Measurements from ENCODE around the gene NR3C1.
"Not testable (repeated sequence)": the region's sequence is repeated elsewhere in the genome, so short reads cannot be mapped to it uniquely, and the experiment has no call there.

NR3C1 gene

DNA sequence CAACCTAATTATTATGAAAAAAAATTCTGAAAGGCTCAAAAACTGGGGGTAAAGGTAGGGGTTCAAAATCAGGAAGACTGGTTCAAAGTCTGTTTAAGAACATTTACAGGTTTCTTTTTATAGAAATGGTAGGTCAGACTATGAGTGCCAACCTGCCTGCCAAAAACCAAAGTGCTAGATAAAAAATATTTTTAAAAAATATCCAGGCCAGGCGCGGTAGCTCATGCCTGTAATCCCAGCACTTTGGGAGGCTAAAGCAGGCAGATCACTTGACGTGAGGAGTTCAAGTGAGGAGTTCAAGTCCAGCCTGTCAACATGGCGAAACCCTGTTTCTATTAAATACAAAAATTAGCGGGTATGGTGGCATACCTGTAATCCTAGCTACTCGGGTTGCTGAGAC is 67.0 kb downstream of the NR3C1 start:
- no peak for DNase-seq (ENCODE audit: low read depth)

DNA sequence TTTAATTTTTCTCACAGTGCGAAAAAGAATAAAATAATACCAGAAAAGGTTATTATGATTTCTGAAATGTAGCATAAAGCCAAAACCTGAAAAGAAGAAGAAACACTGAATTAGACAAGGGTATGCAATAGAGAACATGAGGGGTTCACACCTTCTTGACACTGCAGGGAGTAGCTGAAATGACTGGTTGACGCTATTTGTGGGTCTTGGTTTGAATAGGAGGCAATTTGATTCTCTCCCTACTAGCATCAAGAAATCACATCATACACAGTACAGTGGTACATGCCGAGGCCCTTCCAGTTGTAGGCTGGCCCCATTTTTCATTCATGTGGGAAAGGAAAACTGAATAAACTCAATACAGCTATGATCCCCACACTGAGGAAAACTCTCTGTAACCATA is 68.6 kb downstream of the NR3C1 start:
- no peak for DNase-seq (ENCODE audit: low read depth)

DNA sequence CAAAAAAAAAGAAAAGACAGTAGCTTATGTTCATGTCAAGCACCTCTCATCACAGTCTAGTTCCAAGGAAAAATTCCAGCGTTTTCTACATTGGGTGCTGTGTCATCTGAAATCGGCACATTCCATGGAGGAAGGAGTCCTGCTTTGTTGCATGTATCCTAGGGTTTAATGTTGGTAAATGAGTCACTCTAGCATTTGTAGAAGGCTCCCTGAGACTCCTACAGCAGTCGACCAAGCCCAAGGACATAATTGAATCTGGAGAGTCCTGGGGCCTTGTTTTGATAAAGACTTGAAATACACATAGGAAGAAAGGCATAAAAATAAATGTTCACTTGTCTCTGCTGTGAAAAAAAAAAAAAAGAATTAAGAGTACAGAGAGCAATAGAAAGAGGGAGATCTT is 69.1 kb downstream of the NR3C1 start:
- DNase-seq (ENCODE audit: low read depth) = not testable (repeated sequence)

DNA sequence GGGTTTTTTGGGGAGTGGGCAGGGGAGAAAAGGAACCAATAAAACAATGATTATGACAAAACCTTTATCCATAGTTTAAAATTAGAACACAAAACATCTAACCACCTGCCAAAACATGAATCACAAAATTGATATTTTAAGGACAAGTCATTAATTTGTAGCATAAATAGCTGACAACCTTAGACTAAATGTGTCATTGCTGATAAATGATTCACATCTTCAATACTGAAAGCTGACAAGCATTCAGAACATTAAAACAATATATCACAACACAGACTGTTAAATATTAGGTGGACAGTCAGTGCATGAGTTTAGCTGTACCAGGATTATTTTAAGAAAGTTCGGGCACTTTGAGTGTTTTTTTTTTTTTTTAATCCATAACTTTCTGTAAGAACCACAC is 71.5 kb downstream of the NR3C1 start:
- no peak for DNase-seq (ENCODE audit: low read depth)

DNA sequence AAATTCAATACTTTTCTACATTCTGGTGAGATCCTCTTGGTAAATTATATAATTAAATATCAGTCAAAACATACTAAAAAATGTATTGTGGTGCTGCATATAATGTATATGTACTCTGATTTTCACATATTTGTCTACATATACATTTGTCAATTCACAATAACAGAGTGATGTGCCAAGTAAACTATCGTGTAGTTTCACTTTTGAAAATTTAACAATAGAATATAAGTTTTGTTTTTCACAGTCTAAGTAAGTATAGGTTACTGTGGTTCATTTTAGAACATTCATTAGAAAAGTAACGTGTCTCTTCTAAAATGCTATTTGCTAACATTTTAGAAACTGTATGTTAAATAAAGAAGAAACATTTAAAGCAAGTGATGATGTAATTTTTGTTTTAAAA is 73.6 kb downstream of the NR3C1 start:
- no peak for DNase-seq (ENCODE audit: low read depth)

DNA sequence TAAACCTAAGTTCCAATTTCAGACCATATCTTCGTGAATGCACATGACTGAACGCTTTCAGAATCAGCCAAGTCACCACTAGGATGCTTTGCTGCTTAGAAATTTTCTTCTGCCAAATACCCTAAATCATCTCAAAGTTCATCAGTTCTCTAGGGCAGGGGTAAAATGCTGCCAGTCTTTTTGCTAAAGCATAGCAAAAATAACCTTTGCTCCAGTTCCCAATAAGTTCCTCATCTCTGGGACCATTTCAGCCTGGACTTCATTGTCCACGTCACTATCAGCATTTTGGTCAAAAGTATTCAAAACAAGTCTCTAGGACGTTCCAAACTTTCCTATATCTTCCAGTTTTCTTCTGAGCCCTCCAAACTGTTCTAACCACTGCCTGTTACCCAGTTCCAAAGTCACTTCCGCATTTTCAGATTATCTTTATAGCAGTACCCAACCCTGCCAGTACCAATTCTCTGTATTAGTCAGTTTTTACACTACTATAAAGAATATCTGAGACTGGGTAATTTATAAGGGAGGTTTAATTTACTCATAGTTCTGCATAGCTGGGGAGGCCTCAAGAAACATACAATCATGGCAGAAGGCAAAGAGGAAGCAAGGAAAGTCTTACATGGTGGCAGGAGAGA is 74.8 kb downstream of the NR3C1 start:
- DNase-seq (ENCODE audit: low read depth) = no peak

DNA sequence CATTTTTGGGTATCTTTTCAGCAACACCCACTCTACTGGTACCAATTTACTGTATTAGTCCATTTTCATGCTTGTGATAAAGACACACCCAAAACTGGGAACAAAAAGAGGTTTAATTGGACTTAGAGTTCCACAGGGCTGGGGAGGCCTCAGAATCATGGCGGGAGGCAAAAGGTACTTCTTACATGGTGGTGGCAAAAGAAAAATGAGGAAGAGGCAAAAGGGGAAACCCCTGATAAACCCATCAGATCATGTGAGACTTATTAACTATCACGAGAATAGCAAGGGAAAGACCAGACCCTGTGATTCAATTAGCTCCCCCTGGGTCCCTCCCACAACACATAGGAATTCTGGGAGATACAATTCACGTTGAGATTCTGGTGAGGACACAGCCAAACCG is 78.4 kb downstream of the NR3C1 start:
- DNase-seq (ENCODE audit: low read depth) = not testable (repeated sequence)

DNA sequence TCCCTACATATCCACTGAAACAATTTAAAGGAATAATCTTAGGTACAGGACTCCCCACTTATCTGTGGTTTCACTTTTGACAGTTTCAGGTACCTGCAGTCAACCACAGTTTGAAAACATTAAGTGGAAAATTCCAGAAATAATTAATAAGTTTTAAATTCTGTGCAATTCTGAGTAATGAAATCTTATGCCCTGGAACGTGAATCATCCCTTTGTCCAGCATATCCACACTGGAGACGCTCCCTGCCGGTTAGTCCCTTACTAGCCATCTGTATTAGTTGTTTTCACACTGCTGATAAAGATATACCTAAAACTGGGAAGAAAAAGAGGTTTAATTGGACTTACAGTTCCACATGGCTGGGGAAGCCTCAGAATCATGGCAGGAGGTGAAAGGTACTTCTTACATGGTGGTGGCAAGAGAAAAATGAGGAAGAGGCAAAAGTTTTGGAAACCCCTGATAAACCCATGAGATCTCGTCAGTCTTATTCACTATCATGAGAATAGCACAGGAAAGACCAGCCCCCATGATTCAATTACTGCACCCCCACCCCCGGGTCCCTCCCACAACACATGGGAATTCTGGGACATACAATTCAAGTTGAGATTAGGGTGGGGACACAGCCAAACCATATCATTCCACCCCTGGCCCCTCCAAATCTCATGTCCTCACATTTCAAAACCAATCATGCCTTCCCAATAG is 80.4 kb downstream of the NR3C1 start:
- DNase-seq (ENCODE audit: low read depth) = not testable (repeated sequence)

DNA sequence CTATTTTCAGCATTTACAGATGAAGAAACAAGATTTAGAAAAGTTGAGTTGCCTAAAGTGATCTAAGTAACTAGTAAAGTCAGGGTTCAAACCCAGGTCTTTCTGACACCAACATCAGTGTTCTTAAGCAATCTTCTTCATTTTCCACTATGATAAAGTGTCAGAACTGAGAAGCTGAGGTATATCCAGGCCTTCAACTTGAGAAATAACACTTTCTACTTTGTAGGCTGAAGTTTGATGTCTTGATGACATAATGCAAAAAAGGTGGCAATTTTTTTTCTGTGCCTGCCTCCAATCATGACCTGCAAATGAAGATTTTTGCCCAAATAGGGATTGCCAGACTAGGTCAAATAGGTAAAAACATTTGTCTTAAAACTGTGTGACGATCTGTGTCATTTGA is 81.3 kb downstream of the NR3C1 start:
- DNase-seq (ENCODE audit: low read depth) = no peak

DNA sequence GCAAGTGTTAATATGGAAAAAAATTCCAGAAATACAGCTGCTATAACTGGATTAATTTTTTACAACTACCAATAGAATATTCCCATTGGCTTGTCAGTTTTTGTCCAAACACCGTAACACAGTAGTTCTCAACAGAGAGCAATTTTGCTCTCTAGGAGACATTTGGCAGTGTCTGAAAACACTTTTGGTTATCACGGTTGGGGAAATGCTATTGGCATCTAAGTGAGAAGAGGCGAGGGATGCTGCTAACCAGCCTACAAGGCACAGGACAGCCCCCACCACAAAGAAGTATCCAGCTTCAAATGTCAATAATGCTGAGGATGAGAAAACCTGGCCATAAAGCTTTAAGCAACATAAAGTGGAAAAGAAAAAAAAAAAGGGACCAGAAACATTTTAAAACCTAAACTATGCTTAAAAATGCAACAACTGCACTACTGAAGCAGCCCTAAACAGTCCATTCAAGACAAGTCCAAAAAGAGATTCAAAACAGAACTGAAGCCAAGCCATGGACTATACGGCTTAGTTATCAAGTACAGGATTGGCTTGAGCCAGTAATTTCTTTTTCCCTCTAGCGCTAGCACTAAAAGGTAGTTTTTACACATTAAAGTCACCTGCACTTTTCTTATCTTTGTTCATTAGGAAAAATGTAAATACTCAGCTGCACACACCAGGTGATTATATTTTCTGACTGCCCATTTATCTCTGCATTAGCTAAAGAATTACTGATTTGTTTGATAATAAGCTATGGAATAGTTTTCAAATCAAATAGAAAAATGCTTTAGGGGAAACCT is 83.9 kb downstream of the NR3C1 start:
- no peak for DNase-seq (ENCODE audit: low read depth)

DNA sequence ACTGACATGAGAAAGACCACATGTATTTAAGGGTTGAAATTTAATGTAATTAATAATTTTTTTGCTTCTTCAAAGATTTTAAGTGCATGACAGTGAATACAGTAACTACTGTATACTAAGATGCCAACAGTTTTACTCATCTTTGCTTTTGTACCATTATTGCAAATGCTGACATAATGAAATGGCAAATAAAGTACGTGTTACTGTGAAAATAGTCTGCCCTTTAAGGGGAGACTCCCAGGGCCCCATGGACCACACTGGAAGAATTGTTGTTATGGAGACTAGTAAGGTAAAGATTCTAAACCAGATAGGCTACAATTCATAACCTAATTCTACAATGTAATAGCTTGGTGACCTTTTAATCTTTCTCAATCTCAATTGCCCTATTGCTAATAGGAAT is 84.7 kb downstream of the NR3C1 start:
- DNase-seq (ENCODE audit: low read depth) = no peak

DNA sequence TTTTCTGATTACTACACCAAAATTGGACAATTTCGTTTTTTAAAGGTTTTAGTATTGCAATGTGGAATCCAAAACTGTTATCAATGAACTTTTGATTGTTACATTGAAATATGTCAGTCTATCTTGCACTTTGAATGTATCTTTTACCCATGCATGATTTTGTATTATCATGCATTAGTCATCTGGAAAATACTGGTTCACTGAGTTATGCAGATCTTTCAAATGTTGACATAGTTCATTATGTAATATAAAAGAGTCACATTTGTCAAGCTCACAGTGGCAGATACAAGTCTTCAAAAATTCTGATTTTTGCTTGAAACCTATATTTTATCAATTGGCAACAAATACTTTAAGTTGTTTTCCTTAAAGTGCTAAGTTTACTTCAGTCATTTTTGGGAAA is 85.2 kb downstream of the NR3C1 start:
- no peak for DNase-seq (ENCODE audit: low read depth)

DNA sequence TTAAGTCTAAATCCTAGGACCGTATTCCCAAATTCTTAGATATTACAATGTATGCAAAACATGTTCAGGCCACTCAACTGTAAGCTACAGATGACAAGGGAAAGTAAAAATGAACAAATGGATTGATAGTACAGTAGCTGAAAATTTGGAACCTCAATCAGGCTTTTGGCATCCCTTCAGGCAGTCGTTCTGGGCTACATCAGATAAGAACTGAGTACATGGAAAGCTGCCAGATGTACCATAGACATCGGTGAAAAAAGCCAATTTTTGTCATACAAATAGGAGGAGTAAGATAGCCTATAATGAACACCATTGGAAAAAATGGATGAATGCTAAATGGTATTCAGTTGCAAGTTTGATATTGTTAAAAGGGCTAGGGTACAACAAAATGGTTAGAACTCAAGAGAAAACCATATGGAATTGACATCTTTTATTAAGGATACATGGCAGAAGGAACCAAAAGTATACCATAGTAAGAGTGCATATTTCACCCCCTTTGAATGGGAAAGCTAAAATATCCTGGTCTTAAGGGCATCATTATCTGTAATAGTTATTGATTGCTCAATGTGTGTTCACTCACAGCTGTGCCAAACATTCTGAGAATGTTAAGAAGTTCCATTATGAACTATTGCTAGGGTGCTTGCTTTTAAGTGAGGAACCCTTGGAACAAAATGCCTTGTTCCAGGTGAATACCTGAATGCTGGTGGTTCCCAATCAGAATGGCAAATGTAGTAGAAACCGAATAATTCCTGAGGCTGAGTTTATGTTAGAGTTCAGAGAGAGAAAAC is 86.4 kb downstream of the NR3C1 start:
- DNase-seq (ENCODE audit: low read depth) = no peak

DNA sequence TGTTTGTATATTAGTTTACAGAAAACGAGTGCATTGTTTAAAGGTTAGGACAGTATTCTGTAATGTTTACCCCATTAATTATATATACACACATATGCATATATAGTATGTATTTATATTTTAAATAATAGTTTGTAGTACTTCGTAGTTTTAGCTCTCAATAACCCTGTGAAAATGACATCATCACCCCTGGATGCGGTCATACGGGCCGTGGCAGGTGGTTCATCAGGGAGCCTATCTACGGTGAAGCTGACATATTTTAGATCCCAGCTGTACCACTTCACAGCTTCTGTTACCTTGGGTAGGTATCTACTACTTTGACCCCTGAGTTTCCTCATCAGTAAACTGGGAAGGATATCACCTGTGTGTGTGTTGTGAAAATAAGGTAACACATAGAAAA is 87.1 kb downstream of the NR3C1 start:
- no peak for DNase-seq (ENCODE audit: low read depth)

DNA sequence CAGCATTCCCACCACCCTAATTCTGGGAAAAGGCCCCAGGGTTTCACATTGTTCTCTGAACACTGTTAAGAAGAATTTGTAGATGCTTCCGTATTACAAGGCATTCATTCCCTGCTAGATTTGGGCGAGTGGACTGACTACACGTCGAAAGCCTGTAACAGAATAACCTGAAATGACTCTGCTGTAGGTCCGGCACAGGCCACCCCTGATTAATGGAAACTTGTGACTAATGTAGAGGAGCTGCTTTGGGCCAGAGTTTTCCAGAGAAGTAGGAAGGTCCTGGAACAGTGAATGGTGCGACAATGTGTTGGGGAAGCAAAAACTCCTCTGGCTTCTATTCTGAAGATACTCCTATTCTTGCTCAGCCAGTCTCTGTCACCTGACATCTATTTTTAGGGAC is 87.6 kb downstream of the NR3C1 start:
- DNase-seq (ENCODE audit: low read depth) = no peak

DNA sequence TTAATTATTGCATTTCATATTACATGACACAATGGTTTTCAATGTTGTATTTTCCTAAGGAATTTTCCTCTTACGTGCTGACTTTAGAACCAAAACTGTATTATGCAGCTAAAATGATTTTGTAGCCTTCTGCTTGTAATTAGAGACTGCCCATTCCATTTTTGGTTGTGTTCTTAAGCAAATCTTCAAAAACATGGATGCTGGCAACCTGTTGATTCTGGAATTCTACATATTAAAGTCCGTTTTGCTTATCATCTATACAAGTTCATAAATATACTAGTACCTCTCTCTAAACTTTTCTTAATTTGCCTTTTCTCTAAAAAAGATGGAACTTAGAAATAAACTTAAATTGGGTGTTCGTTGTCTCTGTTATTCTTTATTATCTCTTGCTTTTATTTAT is 88.3 kb downstream of the NR3C1 start:
- no peak for DNase-seq (ENCODE audit: low read depth)

DNA sequence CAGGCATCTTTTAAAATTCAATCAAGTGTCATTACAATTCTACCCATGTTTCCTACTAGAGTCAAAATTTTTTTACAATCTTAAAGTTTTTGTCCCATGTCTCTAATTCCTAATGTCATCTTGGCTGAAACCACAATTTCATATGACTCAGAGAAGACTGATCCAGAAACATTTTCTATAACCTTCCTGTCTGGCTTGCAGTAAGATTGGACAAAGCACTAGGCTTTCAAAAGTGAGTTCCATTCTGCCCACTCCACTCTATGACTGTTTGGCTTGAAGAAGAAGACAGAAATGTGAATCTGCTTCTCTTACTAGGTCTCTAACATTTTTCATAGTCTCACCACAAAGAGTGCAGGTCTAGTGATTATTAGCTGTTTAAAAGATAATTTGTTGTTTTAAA is 88.8 kb downstream of the NR3C1 start:
- peak; percentile 44 for DNase-seq (ENCODE audit: low read depth)

DNA sequence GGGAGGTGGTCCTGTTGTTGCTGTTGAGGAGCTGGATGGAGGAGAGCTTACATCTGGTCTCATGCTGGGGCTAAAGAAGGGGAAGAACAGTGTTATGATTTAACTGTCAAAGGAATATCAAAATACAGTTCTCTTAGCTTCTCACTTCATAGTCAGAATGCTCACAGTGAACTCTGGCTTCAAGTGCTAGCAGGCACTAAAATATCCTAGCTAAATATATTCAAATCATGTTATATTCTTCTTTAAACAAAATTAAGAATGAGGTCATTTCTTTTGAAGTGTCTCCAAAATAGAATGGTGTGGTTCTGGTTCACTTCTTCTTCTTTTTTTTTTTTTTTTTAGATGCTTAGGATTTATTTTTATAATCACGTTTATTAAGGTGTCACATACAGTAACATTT is 89.4 kb downstream of the NR3C1 start:
- DNase-seq (ENCODE audit: low read depth) = no peak

DNA sequence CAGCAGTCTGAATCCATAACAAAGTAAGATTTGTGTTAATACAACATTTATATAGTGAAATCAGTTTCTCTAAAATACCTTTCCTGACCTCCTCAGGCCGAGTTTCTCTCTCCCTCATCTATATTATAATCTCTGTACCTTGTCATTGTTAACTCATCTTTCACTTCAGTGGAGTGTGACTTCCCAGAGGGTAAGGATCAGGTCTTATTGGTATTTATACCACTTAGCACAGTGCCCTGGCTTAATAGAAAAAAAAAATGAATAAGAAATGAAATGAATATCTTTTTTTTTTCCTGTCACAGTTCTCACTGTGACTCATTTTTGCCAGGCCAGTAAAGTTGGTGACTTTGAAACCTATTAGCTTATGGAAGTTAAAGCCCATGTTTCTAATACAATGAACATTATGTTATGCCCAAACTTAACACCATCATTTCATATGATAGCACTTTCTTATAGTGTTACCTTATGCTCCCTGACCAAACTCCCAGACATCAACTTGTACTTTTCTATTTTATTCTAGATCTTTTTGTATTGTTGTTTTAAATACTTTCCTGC is 90.1 kb downstream of the NR3C1 start:
- no peak for DNase-seq (ENCODE audit: low read depth)

DNA sequence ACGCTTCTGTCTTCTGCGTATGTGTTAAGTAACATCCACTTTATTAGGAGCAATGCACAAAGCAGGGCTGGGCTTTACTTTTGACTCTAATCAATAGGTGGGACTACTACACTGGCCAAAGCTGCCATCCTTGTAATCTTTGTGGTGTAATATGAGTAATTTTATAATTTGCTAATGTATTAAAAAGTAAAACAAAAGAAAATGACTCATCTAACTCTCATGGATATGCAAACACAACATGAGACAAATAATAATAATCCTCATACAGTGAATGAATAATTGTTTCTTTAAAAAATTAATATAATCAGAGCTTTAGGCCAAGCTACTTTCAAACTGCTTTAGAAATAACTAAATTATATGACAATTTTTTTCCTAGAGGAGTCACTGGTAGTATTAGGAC is 90.7 kb downstream of the NR3C1 start:
- no peak for DNase-seq (ENCODE audit: low read depth)

DNA sequence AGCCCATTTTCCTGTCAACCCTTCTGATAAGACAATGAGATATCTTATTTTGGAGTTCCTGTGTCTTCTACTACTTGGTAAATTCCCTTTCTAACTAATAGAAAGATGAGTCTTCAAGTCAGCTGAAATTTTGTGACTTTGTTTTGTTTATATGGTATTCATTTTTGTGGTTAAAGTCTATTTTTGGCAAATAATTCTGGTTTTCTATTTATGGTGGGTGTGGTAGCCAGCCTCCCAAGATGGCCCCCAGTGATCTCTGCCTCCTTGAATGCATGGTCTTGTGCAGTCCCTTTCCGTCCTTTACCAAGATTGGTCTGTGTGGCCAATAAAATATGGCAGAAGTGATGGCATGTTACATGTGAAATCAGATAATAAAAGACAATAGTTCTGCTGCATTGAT is 91.5 kb downstream of the NR3C1 start:
- DNase-seq (ENCODE audit: low read depth) = no peak

DNA sequence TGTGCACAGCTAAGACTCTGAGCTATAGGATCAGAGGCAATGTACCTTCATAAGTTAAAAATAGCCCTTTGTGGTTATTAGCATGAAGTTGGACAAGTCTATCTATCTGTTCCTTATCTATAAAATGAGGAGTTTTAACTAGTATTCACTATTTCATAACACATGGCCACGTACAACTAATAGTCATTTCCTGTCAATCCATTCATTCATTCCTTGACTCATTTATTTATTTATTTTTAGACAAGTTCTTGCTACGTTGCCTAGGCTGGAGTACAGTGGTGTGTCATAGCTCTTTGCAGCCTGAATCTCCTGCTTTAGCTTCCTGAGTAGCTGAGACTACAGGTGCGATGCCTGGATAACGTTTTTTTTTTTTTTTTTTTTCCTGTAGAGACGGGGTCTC is 92.1 kb downstream of the NR3C1 start:
- DNase-seq (ENCODE audit: low read depth) = peak; percentile 23

Measured in GM04504 (cell line).